KMS-11 (cell line): ENCODE results near the gene PPM1K.

Experiments
- H2AFZ ChIP-seq: fragments of 200-600 bp; sonication (generic); 2 replicates; pipeline ENCODE4 v1.6.1; 2016; ENCODE audit warnings: antibody characterized with exemption, mixed run types, low read depth
- H3K27ac ChIP-seq: fragments of 200-600 bp; sonication (generic); 2 replicates; pipeline ENCODE4 v1.6.1; 2016; ENCODE audit warnings: mild to moderate bottlenecking, mixed run types
- H3K27me3 ChIP-seq: fragments of 200-600 bp; sonication (generic); 2 replicates; pipeline ENCODE4 v1.6.1; 2017; ENCODE audit warnings: mild to moderate bottlenecking, low read depth, mixed run types, moderate library complexity; ENCODE audit not compliant: insufficient read depth
- H3K36me3 ChIP-seq: fragments of 200-600 bp; sonication (generic); 2 replicates; pipeline ENCODE4 v1.6.1; 2017; ENCODE audit warnings: mild to moderate bottlenecking, mixed run types; ENCODE audit not compliant: insufficient read depth
- H3K4me1 ChIP-seq: fragments of 200-600 bp; sonication (generic); 2 replicates; pipeline ENCODE4 v1.6.1; 2016; ENCODE audit warnings: mild to moderate bottlenecking, low read depth, mixed run types; ENCODE audit not compliant: poor library complexity, severe bottlenecking
- H3K4me2 ChIP-seq: fragments of 200-600 bp; sonication (generic); 2 replicates; pipeline ENCODE4 v1.7.0; 2016; ENCODE audit warnings: mild to moderate bottlenecking, mixed run types
- H3K4me3 ChIP-seq: fragments of 200-600 bp; sonication (generic); IDR thresholded peaks from 2 replicates; pipeline ENCODE4 v1.6.1; 2017; ENCODE audit warnings: low read depth, low read length, mixed read lengths; ENCODE audit not compliant: insufficient read depth
- H3K79me2 ChIP-seq: fragments of 200-600 bp; sonication (generic); 2 replicates; pipeline ENCODE4 v1.6.1; 2016; ENCODE audit warnings: low read depth, mixed run types; ENCODE audit not compliant: insufficient read depth
- H3K9ac ChIP-seq: fragments of 200-600 bp; sonication (generic); 2 replicates; pipeline ENCODE4 v1.6.1; 2016; ENCODE audit warnings: mild to moderate bottlenecking, mixed run types
- H4K20me1 ChIP-seq: fragments of 200-600 bp; sonication (generic); 2 replicates; pipeline ENCODE4 v1.6.1; 2016; ENCODE audit warnings: mild to moderate bottlenecking, mixed run types; ENCODE audit not compliant: insufficient read depth
- TF ChIP-seq, protein P1 (sequence below): fragments of 200-600 bp; sonication (generic); conservative IDR thresholded peaks from 2 replicates; pipeline ENCODE4 v1.6.1; 2017; ENCODE audit warnings: low read depth, mild to moderate bottlenecking, antibody characterized with exemption, low read length, moderate library complexity, mixed read lengths

The PPM1K gene

DNA sequence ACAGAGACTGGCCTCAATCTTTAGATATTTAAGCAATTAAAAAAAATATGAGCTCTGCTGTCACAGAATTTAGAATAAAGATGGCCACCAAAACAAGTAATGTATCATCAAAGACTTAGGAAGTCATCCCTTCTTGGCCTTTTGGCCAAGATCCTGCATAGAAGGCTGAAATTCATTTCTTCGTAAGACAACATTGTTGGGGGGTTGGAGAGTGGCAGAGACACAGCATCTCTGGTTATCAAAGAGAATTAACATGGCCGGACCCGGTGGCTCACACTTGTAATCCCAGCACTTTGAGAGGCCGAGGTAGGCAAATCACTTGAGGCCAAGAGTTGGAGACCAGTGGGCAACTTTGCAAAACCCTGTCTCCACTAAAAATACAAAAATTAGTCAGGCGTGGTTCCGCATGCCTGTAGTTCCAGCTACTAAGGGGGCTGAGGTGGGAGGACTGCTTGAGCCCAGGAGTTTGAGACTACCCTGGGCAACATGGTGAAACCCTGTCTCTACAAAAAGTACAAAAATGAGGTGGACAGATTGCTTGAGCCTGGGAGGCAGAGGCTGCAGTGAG is 4.0 kb downstream of the PPM1K start:
- Histone ChIP-seq H3K9ac (no peak overlapping the region), H4K20me1 (no peaks in the 10 kb centered on the region), H3K36me3 (no peaks in the 10 kb centered on the region), H3K27ac (no peak overlapping the region), H3K27me3 (no peaks in the 10 kb centered on the region), H2AFZ (no peak overlapping the region), H3K4me1 (peaks cover 28% of the 10 kb centered on the region), H3K4me2 (no peak overlapping the region), H3K4me3 (no peak overlapping the region), H3K79me2 (peaks cover 44% of the 10 kb centered on the region)
- TF ChIP-seq, protein P1, sequence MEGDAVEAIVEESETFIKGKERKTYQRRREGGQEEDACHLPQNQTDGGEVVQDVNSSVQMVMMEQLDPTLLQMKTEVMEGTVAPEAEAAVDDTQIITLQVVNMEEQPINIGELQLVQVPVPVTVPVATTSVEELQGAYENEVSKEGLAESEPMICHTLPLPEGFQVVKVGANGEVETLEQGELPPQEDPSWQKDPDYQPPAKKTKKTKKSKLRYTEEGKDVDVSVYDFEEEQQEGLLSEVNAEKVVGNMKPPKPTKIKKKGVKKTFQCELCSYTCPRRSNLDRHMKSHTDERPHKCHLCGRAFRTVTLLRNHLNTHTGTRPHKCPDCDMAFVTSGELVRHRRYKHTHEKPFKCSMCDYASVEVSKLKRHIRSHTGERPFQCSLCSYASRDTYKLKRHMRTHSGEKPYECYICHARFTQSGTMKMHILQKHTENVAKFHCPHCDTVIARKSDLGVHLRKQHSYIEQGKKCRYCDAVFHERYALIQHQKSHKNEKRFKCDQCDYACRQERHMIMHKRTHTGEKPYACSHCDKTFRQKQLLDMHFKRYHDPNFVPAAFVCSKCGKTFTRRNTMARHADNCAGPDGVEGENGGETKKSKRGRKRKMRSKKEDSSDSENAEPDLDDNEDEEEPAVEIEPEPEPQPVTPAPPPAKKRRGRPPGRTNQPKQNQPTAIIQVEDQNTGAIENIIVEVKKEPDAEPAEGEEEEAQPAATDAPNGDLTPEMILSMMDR = no peak

GRCh38 chr4:88277711-88278225 is 6.6 kb downstream of the PPM1K start:
- H4K20me1 ChIP-seq = no peaks in the 10 kb centered on the region
- no peak overlapping the region for H3K27ac ChIP-seq
- H3K9ac ChIP-seq = no peak overlapping the region
- H2AFZ ChIP-seq = no peak overlapping the region
- H3K79me2 ChIP-seq = peaks cover 41% of the 10 kb centered on the region
- H3K36me3 ChIP-seq = no peaks in the 10 kb centered on the region
- no peaks in the 10 kb centered on the region for H3K27me3 ChIP-seq
- H3K4me1 ChIP-seq = peaks cover 23% of the 10 kb centered on the region
- no peak overlapping the region for H3K4me3 ChIP-seq
- no peak overlapping the region for H3K4me2 ChIP-seq
- TF ChIP-seq, protein P1 = no peak

DNA sequence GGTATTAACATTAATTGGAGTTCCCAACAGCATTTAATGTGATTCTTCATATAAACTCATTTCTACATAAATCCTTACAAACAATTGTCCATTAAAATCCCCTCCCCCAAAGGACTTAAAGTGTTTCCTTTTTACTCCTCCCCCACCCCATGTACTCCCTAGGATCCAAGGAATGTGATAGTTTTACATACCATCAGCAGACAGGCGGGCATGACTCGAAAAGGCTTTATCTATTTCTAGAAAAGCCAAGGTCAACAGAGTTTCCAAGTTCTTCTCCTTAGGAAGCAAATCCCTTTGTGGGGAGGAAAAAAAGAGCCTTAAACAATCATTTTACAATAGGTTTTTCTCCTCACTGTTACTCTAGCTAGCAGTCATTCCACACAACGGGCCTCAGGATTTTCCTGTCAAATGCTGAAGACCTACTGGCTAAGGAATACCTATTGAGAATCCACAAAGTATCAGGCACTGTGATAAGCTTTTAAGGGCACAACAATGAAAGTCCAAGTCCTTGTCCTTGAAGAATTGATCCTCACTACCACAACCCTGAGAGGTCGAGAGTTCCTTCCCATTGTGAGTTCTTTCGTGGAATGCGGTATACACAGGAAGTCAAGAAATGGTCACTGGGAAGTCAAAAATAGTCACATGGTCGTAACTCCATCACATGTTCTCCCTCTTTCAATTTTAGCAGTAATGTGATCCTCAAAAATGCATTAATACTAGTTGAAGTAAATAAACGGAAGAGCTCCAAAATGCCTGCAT is 7.2 kb downstream of the PPM1K start:
- H3K4me1 ChIP-seq = peaks cover 20% of the 10 kb centered on the region
- H3K27me3 ChIP-seq = no peaks in the 10 kb centered on the region
- peaks cover 36% of the 10 kb centered on the region for H3K79me2 ChIP-seq
- H3K4me2 ChIP-seq = no peak overlapping the region
- no peak overlapping the region for H3K9ac ChIP-seq
- H2AFZ ChIP-seq = no peak overlapping the region
- no peaks in the 10 kb centered on the region for H3K36me3 ChIP-seq
- H3K27ac ChIP-seq = no peak overlapping the region
- no peaks in the 10 kb centered on the region for H4K20me1 ChIP-seq
- TF ChIP-seq, protein P1 = no peak
- no peak overlapping the region for H3K4me3 ChIP-seq

- Histone ChIP-seq H3K4me1 (peaks cover 9% of the 10 kb centered on the region), H2AFZ (no peak overlapping the region), H3K4me2 (no peak overlapping the region), H3K27me3 (no peaks in the 10 kb centered on the region), H4K20me1 (no peaks in the 10 kb centered on the region), H3K36me3 (no peaks in the 10 kb centered on the region), H3K79me2 (peaks cover 25% of the 10 kb centered on the region), H3K4me3 (no peak overlapping the region), H3K9ac (no peak overlapping the region), H3K27ac (no peak overlapping the region)
- TF ChIP-seq, protein P1 = no peak
Observed at GRCh38 chr4:88275949-88276515, 8.3 kb downstream of the PPM1K start.
